ENCODE results near the gene CIAO1.

- no peak for TF ChIP-seq POLR2A (IDR thresholded peaks at IDR 0.05; ENCODE audit: low read depth, low read length)
- TF ChIP-seq RCOR1 (IDR thresholded peaks at IDR 0.05; ENCODE audit: insufficient replicate concordance, low read length), result no peak
- TF ChIP-seq CTCF (conservative IDR thresholded peaks at IDR 0.05; ENCODE audit: low read depth, low read length), result no peak
- no peak for TF ChIP-seq BHLHE40 (IDR thresholded peaks at IDR 0.05; ENCODE audit: low read depth, low read length)
- TF ChIP-seq FOS (IDR thresholded peaks at IDR 0.05; ENCODE audit: low read depth, low read length), result no peak
- no peak for TF ChIP-seq CHD1 (IDR thresholded peaks at IDR 0.05; ENCODE audit: low read depth, low read length)
- no peak for TF ChIP-seq CEBPB (IDR thresholded peaks at IDR 0.05; ENCODE audit: low read depth, low read length)
- no peak for TF ChIP-seq MXI1 (IDR thresholded peaks at IDR 0.05; ENCODE audit: borderline replicate concordance, low read depth, low read length)
- no peak for TF ChIP-seq ELK1 (IDR thresholded peaks at IDR 0.05; ENCODE audit: borderline replicate concordance, low read depth, low read length)
- TF ChIP-seq MAFK (IDR thresholded peaks at IDR 0.05; ENCODE audit: low read depth, low read length), result no peak
- TF ChIP-seq USF2 (IDR thresholded peaks at IDR 0.05; ENCODE audit: low read depth, low read length), result no peak
These were observed 1.9 kb upstream of the CIAO1 start for GRCh38 chr2:96264086-96264485.

Measured in IMR-90 (cell line).